ENCODE data around the gene FRY. TPM values are rescaled to one million over a fixed set of nuclear protein-coding genes. Genes with fewer than 3 reads are reported as not detected.

Gene FRY
- polyA plus RNA-seq, 2 donors: 2.4 to 4.3 TPM

- Histone ChIP-seq H3K4me3 (ENCODE audit: low read depth in 1 of 2, low read length in 2 of 2) (no peak overlapping the region), H3K4me1 (ENCODE audit: control insufficient read depth in 2 of 2, insufficient read depth in 2 of 2, low read length in 1 of 2) (no peaks in the 10 kb centered on the region), H3K27ac (ENCODE audit: low read depth in 2 of 2, low read length in 1 of 2) (no peak overlapping the region), H3K9me3 (ENCODE audit: control insufficient read depth in 2 of 2, insufficient read depth in 1 of 2, low read depth in 1 of 2, low read length in 1 of 2) (no peaks in the 10 kb centered on the region), H3K27me3 (ENCODE audit: control insufficient read depth in 1 of 2, insufficient read depth in 2 of 2, low read length in 2 of 2) (no peaks in the 10 kb centered on the region), H3K36me3 (ENCODE audit: control insufficient read depth in 2 of 2, insufficient read depth in 2 of 2, low read length in 1 of 2) (no peaks in the 10 kb centered on the region)
- 97% methylated on average over 6 of the region's 6 CpGs for WGBS, 2 donors
These were observed 190.6 kb downstream of the FRY start for GRCh38 chr13:32222046-32222676.

GRCh38 chr13:32224916-32225315, 193.3 kb downstream of the FRY start:
- WGBS, 2 donors: 87 to 88% methylated on average over 5 of the region's 5 CpGs
- H3K27me3 ChIP-seq (ENCODE audit: control insufficient read depth in 1 of 2, insufficient read depth in 2 of 2, low read length in 2 of 2): no peaks in the 10 kb centered on the region
- no peaks in the 10 kb centered on the region for H3K9me3 ChIP-seq (ENCODE audit: control insufficient read depth in 2 of 2, insufficient read depth in 1 of 2, low read depth in 1 of 2, low read length in 1 of 2)
- no peak overlapping the region for H3K27ac ChIP-seq (ENCODE audit: low read depth in 2 of 2, low read length in 1 of 2)
- no peak overlapping the region for H3K4me3 ChIP-seq (ENCODE audit: low read depth in 1 of 2, low read length in 2 of 2)
- H3K36me3 ChIP-seq (ENCODE audit: control insufficient read depth in 2 of 2, insufficient read depth in 2 of 2, low read length in 1 of 2): no peaks in the 10 kb centered on the region
- no peaks in the 10 kb centered on the region for H3K4me1 ChIP-seq (ENCODE audit: control insufficient read depth in 2 of 2, insufficient read depth in 2 of 2, low read length in 1 of 2)

GRCh38 chr13:32225481-32225931, 193.9 kb downstream of the FRY start:
- H3K9me3 ChIP-seq (ENCODE audit: control insufficient read depth in 2 of 2, insufficient read depth in 1 of 2, low read depth in 1 of 2, low read length in 1 of 2): no peaks in the 10 kb centered on the region
- no peak overlapping the region for H3K4me3 ChIP-seq (ENCODE audit: low read depth in 1 of 2, low read length in 2 of 2)
- WGBS, 2 donors: 56 to 70% methylated on average over 5 of the region's 5 CpGs
- H3K36me3 ChIP-seq (ENCODE audit: control insufficient read depth in 2 of 2, insufficient read depth in 2 of 2, low read length in 1 of 2): no peaks in the 10 kb centered on the region
- no peak overlapping the region for H3K27ac ChIP-seq (ENCODE audit: low read depth in 2 of 2, low read length in 1 of 2)
- no peaks in the 10 kb centered on the region for H3K4me1 ChIP-seq (ENCODE audit: control insufficient read depth in 2 of 2, insufficient read depth in 2 of 2, low read length in 1 of 2)
- no peaks in the 10 kb centered on the region for H3K27me3 ChIP-seq (ENCODE audit: control insufficient read depth in 1 of 2, insufficient read depth in 2 of 2, low read length in 2 of 2)

GRCh38 chr13:32228330-32229041, 196.9 kb downstream of the FRY start:
- Histone ChIP-seq H3K4me1 (ENCODE audit: control insufficient read depth in 2 of 2, insufficient read depth in 2 of 2, low read length in 1 of 2) (no peaks in the 10 kb centered on the region), H3K4me3 (ENCODE audit: low read depth in 1 of 2, low read length in 2 of 2) (no peak overlapping the region), H3K9me3 (ENCODE audit: control insufficient read depth in 2 of 2, insufficient read depth in 1 of 2, low read depth in 1 of 2, low read length in 1 of 2) (no peaks in the 10 kb centered on the region), H3K36me3 (ENCODE audit: control insufficient read depth in 2 of 2, insufficient read depth in 2 of 2, low read length in 1 of 2) (no peaks in the 10 kb centered on the region), H3K27me3 (ENCODE audit: control insufficient read depth in 1 of 2, insufficient read depth in 2 of 2, low read length in 2 of 2) (no peaks in the 10 kb centered on the region), H3K27ac (ENCODE audit: low read depth in 2 of 2, low read length in 1 of 2) (no peak overlapping the region)
- WGBS, 2 donors: 78 to 85% methylated on average over 5 of the region's 5 CpGs

- no peaks in the 10 kb centered on the region for H3K36me3 ChIP-seq (ENCODE audit: control insufficient read depth in 2 of 2, insufficient read depth in 2 of 2, low read length in 1 of 2)
- no peaks in the 10 kb centered on the region for H3K9me3 ChIP-seq (ENCODE audit: control insufficient read depth in 2 of 2, insufficient read depth in 1 of 2, low read depth in 1 of 2, low read length in 1 of 2)
- no peaks in the 10 kb centered on the region for H3K27me3 ChIP-seq (ENCODE audit: control insufficient read depth in 1 of 2, insufficient read depth in 2 of 2, low read length in 2 of 2)
- 60 to 66% methylated on average over 3 of the region's 3 CpGs for WGBS, 2 donors
- no peaks in the 10 kb centered on the region for H3K4me1 ChIP-seq (ENCODE audit: control insufficient read depth in 2 of 2, insufficient read depth in 2 of 2, low read length in 1 of 2)
- no peak overlapping the region for H3K4me3 ChIP-seq (ENCODE audit: low read depth in 1 of 2, low read length in 2 of 2)
- H3K27ac ChIP-seq (ENCODE audit: low read depth in 2 of 2, low read length in 1 of 2): no peak overlapping the region
These were observed 197.9 kb downstream of the FRY start for GRCh38 chr13:32229443-32229842.

GRCh38 chr13:32232263-32232662, 200.7 kb downstream of the FRY start:
- Histone ChIP-seq H3K4me1 (ENCODE audit: control insufficient read depth in 2 of 2, insufficient read depth in 2 of 2, low read length in 1 of 2) (no peaks in the 10 kb centered on the region), H3K9me3 (ENCODE audit: control insufficient read depth in 2 of 2, insufficient read depth in 1 of 2, low read depth in 1 of 2, low read length in 1 of 2) (no peaks in the 10 kb centered on the region), H3K27me3 (ENCODE audit: control insufficient read depth in 1 of 2, insufficient read depth in 2 of 2, low read length in 2 of 2) (no peaks in the 10 kb centered on the region), H3K36me3 (ENCODE audit: control insufficient read depth in 2 of 2, insufficient read depth in 2 of 2, low read length in 1 of 2) (no peaks in the 10 kb centered on the region), H3K27ac (ENCODE audit: low read depth in 2 of 2, low read length in 1 of 2) (no peak overlapping the region), H3K4me3 (ENCODE audit: low read depth in 1 of 2, low read length in 2 of 2) (no peak overlapping the region)
- 94 to 95% methylated on average over 3 of the region's 3 CpGs for WGBS, 2 donors

- no peak overlapping the region for H3K27ac ChIP-seq (ENCODE audit: low read depth in 2 of 2, low read length in 1 of 2)
- H3K9me3 ChIP-seq (ENCODE audit: control insufficient read depth in 2 of 2, insufficient read depth in 1 of 2, low read depth in 1 of 2, low read length in 1 of 2): no peaks in the 10 kb centered on the region
- H3K4me3 ChIP-seq (ENCODE audit: low read depth in 1 of 2, low read length in 2 of 2): no peak overlapping the region
- H3K4me1 ChIP-seq (ENCODE audit: control insufficient read depth in 2 of 2, insufficient read depth in 2 of 2, low read length in 1 of 2): no peaks in the 10 kb centered on the region
- H3K36me3 ChIP-seq (ENCODE audit: control insufficient read depth in 2 of 2, insufficient read depth in 2 of 2, low read length in 1 of 2): peaks cover 0 to 3% of the 10 kb centered on the region in 2 donors
- 75 to 81% methylated on average over 2 of the region's 2 CpGs for WGBS, 2 donors
- no peaks in the 10 kb centered on the region for H3K27me3 ChIP-seq (ENCODE audit: control insufficient read depth in 1 of 2, insufficient read depth in 2 of 2, low read length in 2 of 2)
These were observed 201.5 kb downstream of the FRY start for GRCh38 chr13:32233062-32233461.

GRCh38 chr13:32234914-32235313, 203.3 kb downstream of the FRY start:
- Histone ChIP-seq H3K4me1 (ENCODE audit: control insufficient read depth in 2 of 2, insufficient read depth in 2 of 2, low read length in 1 of 2) (no peaks in the 10 kb centered on the region), H3K27me3 (ENCODE audit: control insufficient read depth in 1 of 2, insufficient read depth in 2 of 2, low read length in 2 of 2) (no peaks in the 10 kb centered on the region), H3K9me3 (ENCODE audit: control insufficient read depth in 2 of 2, insufficient read depth in 1 of 2, low read depth in 1 of 2, low read length in 1 of 2) (no peaks in the 10 kb centered on the region), H3K27ac (ENCODE audit: low read depth in 2 of 2, low read length in 1 of 2) (no peak overlapping the region), H3K4me3 (ENCODE audit: low read depth in 1 of 2, low read length in 2 of 2) (no peak overlapping the region), H3K36me3 (ENCODE audit: control insufficient read depth in 2 of 2, insufficient read depth in 2 of 2, low read length in 1 of 2) (peaks cover 0 to 3% of the 10 kb centered on the region in 2 donors)
- WGBS, 2 donors: 68 to 71% methylated on average over 2 of the region's 2 CpGs

GRCh38 chr13:32237681-32238080, 206.1 kb downstream of the FRY start:
- Histone ChIP-seq H3K27me3 (ENCODE audit: control insufficient read depth in 1 of 2, insufficient read depth in 2 of 2, low read length in 2 of 2) (no peaks in the 10 kb centered on the region), H3K27ac (ENCODE audit: low read depth in 2 of 2, low read length in 1 of 2) (no peak overlapping the region), H3K4me1 (ENCODE audit: control insufficient read depth in 2 of 2, insufficient read depth in 2 of 2, low read length in 1 of 2) (no peaks in the 10 kb centered on the region), H3K4me3 (ENCODE audit: low read depth in 1 of 2, low read length in 2 of 2) (no peak overlapping the region), H3K9me3 (ENCODE audit: control insufficient read depth in 2 of 2, insufficient read depth in 1 of 2, low read depth in 1 of 2, low read length in 1 of 2) (no peaks in the 10 kb centered on the region), H3K36me3 (ENCODE audit: control insufficient read depth in 2 of 2, insufficient read depth in 2 of 2, low read length in 1 of 2) (peaks cover 0 to 3% of the 10 kb centered on the region in 2 donors)
- WGBS, 2 donors: 94 to 96% methylated on average over 6 of the region's 6 CpGs

GRCh38 chr13:32243695-32244094, 212.1 kb downstream of the FRY start:
- Histone ChIP-seq H3K27me3 (ENCODE audit: control insufficient read depth in 1 of 2, insufficient read depth in 2 of 2, low read length in 2 of 2) (no peaks in the 10 kb centered on the region), H3K27ac (ENCODE audit: low read depth in 2 of 2, low read length in 1 of 2) (no peak overlapping the region), H3K4me1 (ENCODE audit: control insufficient read depth in 2 of 2, insufficient read depth in 2 of 2, low read length in 1 of 2) (no peaks in the 10 kb centered on the region), H3K4me3 (ENCODE audit: low read depth in 1 of 2, low read length in 2 of 2) (no peak overlapping the region), H3K9me3 (ENCODE audit: control insufficient read depth in 2 of 2, insufficient read depth in 1 of 2, low read depth in 1 of 2, low read length in 1 of 2) (no peaks in the 10 kb centered on the region), H3K36me3 (ENCODE audit: control insufficient read depth in 2 of 2, insufficient read depth in 2 of 2, low read length in 1 of 2) (no peaks in the 10 kb centered on the region)
- 92 to 96% methylated on average over 5 of the region's 5 CpGs for WGBS, 2 donors
